Endodermal cell (in vitro differentiated cells): ENCODE data around the gene MED23. TPM values are rescaled to one million over a fixed set of nuclear protein-coding genes. Genes with fewer than 3 reads are reported as not detected.
A peak's percentile ranks its signal among the peaks of the same experiment; 100 is the strongest.
"Not testable (repeated sequence)": the region's sequence is repeated elsewhere in the genome, so short reads cannot be mapped to it uniquely, and the experiment has no call there.

ENCODE experiments used
- DNase-seq: peaks from one replicate; pipeline ENCODE4 v3.0.0-alpha.2; 2017
- H3K27ac ChIP-seq: 2 replicates; pipeline ENCODE4 v1.5.1; 2013; ENCODE audit warnings: mild to moderate bottlenecking, low read depth, low read length, moderate library complexity
- H3K27me3 ChIP-seq: 2 replicates; pipeline ENCODE4 v1.6.1; 2013; ENCODE audit warnings: mild to moderate bottlenecking, low read length, moderate library complexity; ENCODE audit not compliant: insufficient read depth, control insufficient read depth, poor library complexity, severe bottlenecking
- H3K36me3 ChIP-seq: 2 replicates; pipeline ENCODE4 v1.7.0; 2013; ENCODE audit warnings: mild to moderate bottlenecking, low read length, moderate library complexity; ENCODE audit not compliant: control insufficient read depth, insufficient read depth
- H3K4me1 ChIP-seq: one replicate; pipeline ENCODE4 v1.7.0; 2013; ENCODE audit warnings: low read length; ENCODE audit not compliant: control insufficient read depth, insufficient read depth
- H3K4me3 ChIP-seq: 2 replicates; pipeline ENCODE4 v1.5.1; 2013; ENCODE audit warnings: mild to moderate bottlenecking, low read length, moderate library complexity
- H3K9ac ChIP-seq: 2 replicates; pipeline ENCODE4 v1.6.1; 2013; ENCODE audit warnings: mild to moderate bottlenecking, low read length, moderate library complexity; ENCODE audit not compliant: poor library complexity, severe bottlenecking; ENCODE audit errors: extremely low read depth
- H3K9me3 ChIP-seq: 2 replicates; pipeline ENCODE4 v1.6.1; 2013; ENCODE audit warnings: mild to moderate bottlenecking, low read length, moderate library complexity; ENCODE audit not compliant: control insufficient read depth
- H3K27ac Mint-ChIP-seq: 2 replicates; pipeline ENCODE4 v1.8.0; 2020; ENCODE audit warnings: mixed read lengths
- H3K27me3 Mint-ChIP-seq: 2 replicates; pipeline ENCODE4 v1.8.0; 2021; ENCODE audit warnings: mild to moderate bottlenecking, mixed read lengths; ENCODE audit not compliant: insufficient read depth
- H3K36me3 Mint-ChIP-seq: 2 replicates; pipeline ENCODE4 v1.8.0; 2020; ENCODE audit warnings: low read depth, mixed read lengths
- H3K4me1 Mint-ChIP-seq: 2 replicates; pipeline ENCODE4 v1.8.0; 2020; ENCODE audit warnings: mixed read lengths
- H3K4me3 Mint-ChIP-seq: 2 replicates; pipeline ENCODE4 v1.8.0; 2020; ENCODE audit warnings: mild to moderate bottlenecking, moderate library complexity, mixed read lengths
- H3K9me3 Mint-ChIP-seq: 2 replicates; pipeline ENCODE4 v1.8.0; 2020; ENCODE audit warnings: mild to moderate bottlenecking, mixed read lengths
- CTCF ChIP-seq: fragments of 200-600 bp; sonication (generic); conservative IDR thresholded peaks from 2 replicates; pipeline ENCODE4 v1.5.0; 2021; ENCODE audit warnings: antibody characterized with exemption, mild to moderate bottlenecking
- WGBS, 2 experiments: methylation state at CpG; one replicate each; pipeline versions ENCODE4 v1.1.5 to v1.1.7; 2013; ENCODE audit warnings: missing lambda C conversion rate in 2 of 2, mixed read lengths in 1 of 2; ENCODE audit not compliant: insufficient coverage in 1 of 2, insufficient read length in 1 of 2; 5-methylcytosine and 5-hydroxymethylcytosine counted together
- total RNA-seq, 2 donors: library from RNA; stranded (reverse); fragmentation: NEBNext Ultra II Directional in 1 of 2; extraction: Animal tissue kit (Norgen Biotek cat#: 25700) in 1 of 2; gene quantifications; 2 replicates in 1 of 2; 3 replicates in 1 of 2; pipeline ENCODE4 v1.2.1, GENCODE V29; 2021

MED23 gene
- total RNA-seq, 2 donors from 2014 or later, result 23.3 to 26.2 TPM

GRCh38 chr6:131547488-131547887 is 80.6 kb downstream of the MED23 start:
- H3K4me3 Mint-ChIP-seq, result no peak overlapping the region
- whole genome bisulfite sequencing, 2 experiments, result 75 to 89% methylated on average over 5 to 6 of the region's 6 CpGs
- Histone ChIP-seq H3K4me1 (no peaks in the 10 kb centered on the region), H3K4me3 (no peak overlapping the region), H3K27me3 (no peaks in the 10 kb centered on the region), H3K9me3 (no peaks in the 10 kb centered on the region), H3K27ac (no peak overlapping the region), H3K36me3 (no peaks in the 10 kb centered on the region), H3K9ac (no peak overlapping the region)
- H3K9me3 Mint-ChIP-seq, result peaks cover 17% of the 10 kb centered on the region
- H3K27me3 Mint-ChIP-seq, result no peaks in the 10 kb centered on the region
- H3K36me3 Mint-ChIP-seq, result no peaks in the 10 kb centered on the region
- no peaks in the 10 kb centered on the region for H3K4me1 Mint-ChIP-seq
- TF ChIP-seq CTCF, result no peak
- no peak for DNase-seq
- no peak overlapping the region for H3K27ac Mint-ChIP-seq

- H3K9me3 ChIP-seq, result no peaks in the 10 kb centered on the region
- no peaks in the 10 kb centered on the region for H3K36me3 ChIP-seq
- 75 to 94% methylated on average over 1 to 2 of the region's 2 CpGs for WGBS, 2 experiments
These were observed 82.7 kb downstream of the MED23 start for GRCh38 chr6:131545317-131545716.

GRCh38 chr6:131538615-131539014 is 89.4 kb downstream of the MED23 start:
- H3K4me1 ChIP-seq, H3K9me3 ChIP-seq, H3K36me3 Mint-ChIP-seq, H3K27ac ChIP-seq, H3K36me3 ChIP-seq, H3K4me1 Mint-ChIP-seq, H3K9ac ChIP-seq, DNase-seq, H3K27me3 Mint-ChIP-seq, H3K4me3 ChIP-seq, H3K4me3 Mint-ChIP-seq, H3K27me3 ChIP-seq: not testable (repeated sequence)
- Mint-ChIP-seq H3K9me3 (peaks cover 13% of the 10 kb centered on the region), H3K27ac (peak overlapping the region; percentile 19)
- WGBS, 2 experiments, result 89% methylated on average over 4 of the region's 4 CpGs; no CpG with 5 or more reads in 1 of the 2 experiments

More at GRCh38 chr6:131545317-131545716, 82.7 kb downstream of the MED23 start:
- Histone ChIP-seq H3K9ac (no peak overlapping the region), H3K27me3 (no peaks in the 10 kb centered on the region), H3K4me1 (no peaks in the 10 kb centered on the region), H3K27ac (no peak overlapping the region), H3K4me3 (no peak overlapping the region)
- Mint-ChIP-seq H3K9me3 (peaks cover 19% of the 10 kb centered on the region), H3K27ac (no peak overlapping the region), H3K27me3 (no peaks in the 10 kb centered on the region), H3K4me1 (no peaks in the 10 kb centered on the region), H3K4me3 (no peak overlapping the region), H3K36me3 (no peaks in the 10 kb centered on the region)
- TF ChIP-seq CTCF, result no peak
- no peak for DNase-seq

GRCh38 chr6:131532580-131533039 is 95.4 kb downstream of the MED23 start:
- Mint-ChIP-seq H3K36me3 (peaks cover 5% of the 10 kb centered on the region), H3K27me3 (peaks cover 4% of the 10 kb centered on the region), H3K9me3 (peaks cover 25% of the 10 kb centered on the region), H3K27ac (no peak overlapping the region), H3K4me3 (no peak overlapping the region), H3K4me1 (peaks cover 13% of the 10 kb centered on the region)
- Histone ChIP-seq H3K4me3 (no peak overlapping the region), H3K9ac (no peak overlapping the region), H3K9me3 (no peaks in the 10 kb centered on the region), H3K27ac (no peak overlapping the region), H3K36me3 (no peaks in the 10 kb centered on the region), H3K27me3 (no peaks in the 10 kb centered on the region), H3K4me1 (no peaks in the 10 kb centered on the region)
- WGBS, 2 experiments, result 97% methylated on average over 3 of the region's 3 CpGs; no CpG with 5 or more reads in 1 of the 2 experiments
- no peak for TF ChIP-seq CTCF
- no peak for DNase-seq

- not testable (repeated sequence) for H3K4me1 ChIP-seq, H3K27ac Mint-ChIP-seq, H3K36me3 Mint-ChIP-seq, DNase-seq, H3K27ac ChIP-seq, H3K9ac ChIP-seq, H3K4me3 Mint-ChIP-seq, H3K27me3 ChIP-seq, H3K36me3 ChIP-seq, H3K27me3 Mint-ChIP-seq, H3K9me3 ChIP-seq, H3K4me3 ChIP-seq
- WGBS, 2 experiments, result 93 to 95% methylated on average over 10 to 12 of the region's 12 CpGs
- Mint-ChIP-seq H3K4me1 (peaks cover 13% of the 10 kb centered on the region), H3K9me3 (peaks cover 22% of the 10 kb centered on the region)
These were observed 96.4 kb downstream of the MED23 start for GRCh38 chr6:131531681-131532080.
